Activated CD4-positive, alpha-beta T cell treated with anti-CD3 and anti-CD28 coated beads for 24 hours (primary cell): ENCODE measurements around the gene SPATA13.

Source experiments
- DNase-seq, 2 donors: peaks; one replicate each; pipeline ENCODE4 v3.0.0-alpha.2; 2020; ENCODE audit warnings: low read depth in 2 of 2

The SPATA13 gene

GRCh38 chr13:24141333-24141910 lies 19.1 kb upstream of the SPATA13 start:
- DNase-seq = no peak

GRCh38 chr13:24142453-24142852 lies 18.1 kb upstream of the SPATA13 start:
- DNase-seq = no peak

DNA sequence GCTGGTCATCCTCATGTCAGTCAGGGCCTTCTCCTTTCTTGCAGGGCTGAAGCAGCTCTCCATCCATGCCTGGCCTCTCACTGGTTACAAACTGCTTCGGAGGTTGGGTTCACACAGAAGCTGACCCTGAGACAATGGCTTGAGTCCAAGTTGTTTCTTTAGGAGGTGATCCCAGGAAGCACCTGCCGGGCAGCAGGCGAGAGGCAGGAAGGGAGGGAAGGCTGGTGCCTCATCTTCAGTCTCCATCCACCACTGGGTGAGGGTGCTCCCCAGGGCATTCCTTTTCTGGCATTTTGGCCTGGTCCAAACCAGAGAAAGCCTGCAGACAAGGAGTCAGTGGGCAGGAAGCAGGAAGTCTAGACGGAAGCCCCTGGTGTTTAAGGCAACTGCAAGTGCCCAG lies 17.6 kb upstream of the SPATA13 start:
- DNase-seq = no peak

- no peak for DNase-seq
Observed at GRCh38 chr13:24145240-24145639, 15.3 kb upstream of the SPATA13 start.

DNA sequence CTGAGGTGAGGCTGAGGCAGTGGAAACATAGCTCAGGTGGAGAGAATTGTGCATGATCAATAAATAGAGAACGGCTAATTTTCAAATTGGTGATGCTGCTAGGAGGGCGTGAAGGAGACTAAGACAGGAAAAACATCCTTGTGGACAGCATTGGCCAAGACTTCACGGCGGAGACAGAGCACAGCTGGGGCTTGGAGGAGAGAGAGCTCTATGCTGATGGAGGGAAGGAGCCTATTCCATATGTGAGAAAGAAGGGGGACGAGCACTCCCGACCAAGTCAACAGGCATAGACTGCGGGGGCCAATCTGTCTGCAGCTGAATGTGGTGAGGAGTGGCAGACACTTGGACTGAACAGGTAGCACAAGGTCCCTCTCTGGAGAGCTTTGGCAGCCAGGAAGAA lies 14.8 kb upstream of the SPATA13 start:
- no peak for DNase-seq

- no peak for DNase-seq
Observed at GRCh38 chr13:24146961-24147569, 13.5 kb upstream of the SPATA13 start.

DNA sequence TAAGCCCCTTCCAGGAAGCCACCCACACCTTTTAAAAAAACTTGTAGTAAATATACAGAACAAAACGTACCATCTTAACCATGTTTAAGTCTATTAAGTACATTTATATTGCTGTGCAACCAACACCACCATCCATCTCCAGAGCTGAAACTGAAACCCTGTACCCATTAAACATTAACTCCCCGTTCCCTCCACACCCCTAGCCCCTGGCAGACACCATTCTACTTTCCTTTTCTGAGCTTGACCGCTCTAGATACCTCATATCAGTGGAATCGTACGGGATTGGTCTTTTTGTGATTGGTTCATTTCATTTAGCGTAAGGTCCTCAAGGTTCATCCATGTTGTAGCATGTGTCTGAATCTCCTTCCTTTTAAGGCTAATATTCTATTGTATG lies 13.0 kb upstream of the SPATA13 start:
- DNase-seq = no peak

DNA sequence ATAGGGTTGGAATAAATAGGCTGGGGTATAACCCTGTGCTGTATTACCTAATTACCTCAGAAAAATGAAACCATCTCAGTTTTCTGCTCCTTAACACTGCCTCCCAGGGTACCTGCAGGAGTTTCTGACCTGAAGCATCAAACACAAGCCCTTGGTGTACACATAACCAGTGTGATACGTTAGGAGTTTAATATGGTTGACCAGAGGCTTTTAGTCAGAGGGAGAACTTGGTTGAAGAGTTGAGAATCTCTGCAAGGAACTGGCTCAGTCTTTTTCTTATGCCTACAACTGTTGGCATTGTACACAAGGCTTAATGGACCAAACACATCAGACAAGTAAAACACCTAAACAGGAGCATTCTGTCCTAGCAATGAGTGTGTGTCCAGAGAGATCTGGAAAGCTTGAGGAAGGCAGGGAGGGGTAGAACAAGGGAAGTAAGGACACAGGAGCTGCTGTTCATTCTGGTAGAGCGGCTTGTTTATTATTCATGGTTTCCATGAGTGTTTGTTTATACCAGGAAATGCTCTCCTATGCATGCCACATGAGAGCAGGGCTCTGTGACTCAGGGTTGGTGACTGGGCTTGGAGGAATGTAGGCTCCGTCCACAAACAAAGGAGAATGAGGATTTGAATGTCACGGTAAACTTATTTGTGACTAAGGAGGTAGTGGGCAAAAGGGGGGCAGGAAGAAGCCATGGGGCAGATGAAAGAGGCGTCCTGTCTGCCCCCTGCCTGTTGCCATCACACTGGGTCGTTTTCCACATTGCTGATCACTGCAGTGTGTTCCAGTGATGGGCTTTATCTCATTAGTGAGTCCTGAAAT lies 11.9 kb upstream of the SPATA13 start:
- no peak for DNase-seq

DNA sequence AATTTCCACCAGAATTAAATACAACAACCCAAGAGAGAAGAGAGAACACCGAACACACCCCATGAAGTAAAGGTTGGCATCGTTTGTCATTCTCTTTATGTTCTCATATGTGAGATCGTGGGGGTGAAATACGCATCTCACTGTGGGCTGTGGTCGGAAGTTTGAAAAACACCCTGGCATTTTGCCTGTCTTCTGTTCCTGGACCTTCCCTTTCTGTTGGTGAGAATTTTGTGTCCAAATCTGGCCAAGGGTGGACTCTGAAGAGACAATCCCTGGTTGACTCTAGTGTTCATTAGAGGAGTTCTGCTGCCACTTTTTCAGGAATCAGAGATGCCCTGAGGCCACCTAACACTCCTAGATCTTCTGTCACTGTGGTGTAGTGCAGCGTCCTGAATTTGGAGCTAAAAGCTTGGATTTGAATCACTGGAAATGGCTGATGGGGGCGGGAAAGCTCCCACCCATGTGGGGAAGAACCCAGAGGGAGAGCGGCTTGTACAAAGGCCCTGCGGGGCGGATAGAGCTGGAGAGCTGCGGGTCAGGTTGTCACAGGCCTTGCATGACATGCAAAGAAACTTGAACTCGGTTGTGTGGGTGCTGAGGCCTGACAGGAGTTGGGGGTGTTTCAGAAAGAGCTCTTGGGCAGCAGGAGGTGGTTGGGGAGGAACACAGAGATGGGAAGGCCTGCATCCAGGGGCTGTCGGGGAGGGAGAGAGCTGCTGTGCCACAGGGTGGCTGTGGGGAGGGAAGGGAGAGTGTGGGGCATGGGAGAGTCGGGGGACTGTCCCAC lies 11.1 kb upstream of the SPATA13 start:
- DNase-seq = no peak

DNA sequence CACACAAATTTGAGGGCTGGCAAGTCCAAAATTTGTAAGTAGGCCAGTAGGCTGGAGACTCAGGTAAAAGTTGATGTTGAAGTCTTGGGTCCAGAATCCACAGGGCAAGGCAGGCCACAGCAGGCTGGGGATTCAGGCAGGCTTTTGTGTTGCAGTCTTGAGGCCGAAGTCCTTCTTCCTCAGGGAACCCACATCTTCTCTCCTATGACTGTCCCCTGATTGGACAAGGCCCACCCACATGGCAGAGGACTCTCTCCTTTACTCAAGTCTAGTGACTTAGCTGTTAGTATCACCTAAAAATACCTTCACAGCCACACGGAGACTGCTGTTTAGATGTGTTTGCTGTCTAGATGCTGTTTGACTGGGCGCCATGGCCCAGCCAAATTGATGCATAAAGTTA lies 9.9 kb upstream of the SPATA13 start:
- no peak for DNase-seq

DNA sequence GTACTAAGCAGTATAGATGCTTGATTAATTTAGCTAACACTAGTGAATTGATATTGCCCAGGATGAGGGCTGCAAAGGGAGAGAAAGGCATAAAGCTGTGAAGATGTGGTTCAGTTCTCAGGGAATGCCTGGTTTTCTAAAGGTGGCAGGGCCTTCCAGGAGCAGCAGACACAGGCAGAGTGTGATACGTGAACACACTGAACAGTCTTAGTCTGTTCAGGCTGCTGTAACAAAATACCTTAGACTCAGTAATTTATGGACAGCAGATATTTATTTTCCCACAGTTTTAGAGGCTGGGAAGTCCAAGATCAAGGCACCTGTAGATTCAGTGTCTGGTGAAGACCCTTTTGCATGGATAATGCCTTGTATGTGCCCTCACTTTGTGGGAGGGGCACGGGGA lies 8.7 kb upstream of the SPATA13 start:
- DNase-seq = no peak

GRCh38 chr13:24152292-24153214 lies 8.0 kb upstream of the SPATA13 start:
- no peak for DNase-seq

- no peak for DNase-seq
Observed at GRCh38 chr13:24153347-24153746, 7.2 kb upstream of the SPATA13 start.

GRCh38 chr13:24153979-24154701 lies 6.4 kb upstream of the SPATA13 start:
- DNase-seq = no peak

GRCh38 chr13:24159357-24159756 lies 1.2 kb upstream of the SPATA13 start:
- no peak for DNase-seq

DNA sequence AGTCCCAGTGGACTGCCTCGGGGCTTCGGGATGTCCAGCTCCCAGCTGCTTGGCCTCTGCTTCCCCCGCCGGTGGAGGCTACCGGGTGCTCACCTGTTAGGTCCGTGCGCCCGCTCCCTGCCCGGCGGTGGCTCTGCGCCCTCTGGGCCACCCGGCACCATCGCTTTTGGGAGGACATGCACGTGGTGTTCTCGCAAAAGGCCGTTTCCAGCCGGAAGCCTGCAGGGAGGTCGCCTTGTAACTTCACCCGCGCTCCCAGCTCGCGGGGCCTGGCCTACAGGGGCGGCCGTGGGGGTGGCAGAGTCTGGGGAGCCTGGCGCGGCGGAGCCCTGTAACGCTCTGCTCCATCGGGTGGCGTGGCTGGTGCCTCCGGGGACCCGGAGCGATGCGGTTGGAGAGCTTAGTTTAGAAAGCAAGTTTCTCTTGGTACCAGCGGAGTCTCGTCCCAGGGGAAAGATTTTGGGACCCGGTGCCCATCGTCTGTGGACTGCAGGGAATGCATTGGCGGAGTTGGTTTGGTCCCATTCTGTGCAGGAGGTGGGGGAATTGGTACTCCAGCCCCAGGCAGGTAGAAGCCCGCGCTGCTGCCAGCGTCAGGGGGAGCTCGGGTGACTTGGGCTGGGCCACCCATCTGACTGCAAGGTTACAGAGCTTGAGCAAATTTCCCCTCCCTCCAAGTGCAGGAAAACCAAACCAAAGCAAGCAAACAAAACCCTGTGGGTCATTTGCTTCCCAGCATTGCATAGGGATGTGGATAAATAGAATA lies 673 bp downstream of the SPATA13 start:
- peak; percentile 10 to 32 for DNase-seq

- DNase-seq = no peak
Observed at GRCh38 chr13:24161980-24162525, 1.5 kb downstream of the SPATA13 start.

GRCh38 chr13:24162604-24163003 lies 2.1 kb downstream of the SPATA13 start:
- DNase-seq = no peak

GRCh38 chr13:24165746-24166145 lies 5.2 kb downstream of the SPATA13 start:
- no peak for DNase-seq

DNA sequence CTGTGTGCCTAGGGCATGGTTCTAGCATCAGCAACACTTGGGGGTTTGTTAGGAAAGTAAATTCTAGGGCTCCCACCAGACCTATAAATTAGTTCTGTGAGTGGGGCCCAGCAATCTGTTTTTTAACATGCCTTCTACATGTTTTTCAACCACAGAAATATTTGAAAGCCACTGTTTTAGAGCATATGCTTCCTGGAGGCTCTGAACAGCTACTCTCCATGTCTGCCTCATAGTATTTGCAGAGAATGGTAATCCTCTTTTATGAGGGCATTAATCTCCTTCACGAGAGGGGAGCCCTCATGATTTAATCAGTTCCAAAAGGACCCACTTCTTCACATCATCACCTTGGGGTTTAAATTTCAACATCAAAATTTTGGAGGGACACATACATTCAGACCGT lies 6.0 kb downstream of the SPATA13 start:
- no peak for DNase-seq
